Vagina (tissue), 2 donors: Measurements from ENCODE around the gene EWSR1. TPM values are rescaled to one million over a fixed set of nuclear protein-coding genes. Genes with fewer than 3 reads are reported as not detected.

Source experiments
- DNase-seq, 2 donors: peaks; one replicate each; pipeline ENCODE4 v3.0.0-alpha.2; 2017; ENCODE audit errors: extremely low spot score in 2 of 2
- H3K27ac ChIP-seq: fragments of 200-600 bp; sonication (generic); one replicate; pipeline ENCODE4 v1.5.1; 2019
- H3K27me3 ChIP-seq: fragments of 200-600 bp; sonication (generic); one replicate; pipeline ENCODE4 v1.5.1; 2019
- H3K36me3 ChIP-seq, 2 donors: fragments of 200-600 bp; sonication (generic); one replicate each; pipeline ENCODE4 v1.5.1; 2017 to 2019
- H3K4me1 ChIP-seq: fragments of 200-600 bp; sonication (generic); one replicate; pipeline ENCODE4 v1.5.1; 2019
- H3K4me3 ChIP-seq, 2 donors: fragments of 200-600 bp; sonication (generic); 1 replicate in 1 of 2; 2 replicates in 1 of 2; pipeline ENCODE4 v1.5.1; 2016 to 2019
- H3K9me3 ChIP-seq: fragments of 200-600 bp; sonication (generic); one replicate; pipeline ENCODE4 v1.5.1; 2019
- CTCF ChIP-seq, 3 experiments: fragments of 450-650 bp in 2 of 3; fragments of 200-600 bp in 1 of 3; sonication (generic) in 1 of 3; IDR thresholded peaks; one replicate each; pipeline ENCODE4 v1.5.1; 2017 to 2019; ENCODE audit warnings: antibody characterized with exemption in 3 of 3, mild to moderate bottlenecking in 2 of 3, moderate library complexity in 2 of 3
- POLR2A ChIP-seq, 2 donors: fragments of 450-650 bp; IDR thresholded peaks; one replicate each; pipeline ENCODE4 v1.6.1; 2017; ENCODE audit warnings: antibody characterized with exemption in 2 of 2, mild to moderate bottlenecking in 2 of 2, moderate library complexity in 2 of 2
- POLR2AphosphoS5 ChIP-seq, 2 donors: sonication (generic); formaldehyde crosslinking; IDR thresholded peaks; one replicate each; pipeline ENCODE4 v1.9.0; 2017; ENCODE audit warnings: antibody characterized with exemption in 2 of 2, mild to moderate bottlenecking in 2 of 2, low read depth in 1 of 2; ENCODE audit not compliant: insufficient read depth in 1 of 2
- intact Hi-C: fragments of 100-400 bp; cut with DNase I; formaldehyde crosslinking; loops from one replicate; pipeline ENCODE4 v1.15.1; 2023
- total RNA-seq: library from RNA; depleted of rRNA; stranded (reverse); fragments of >200 nt; gene quantifications from one replicate; pipeline ENCODE4 v1.2.3, GENCODE V29; 2016

Gene EWSR1
- total RNA-seq, 1 donor from 2014 or later = 164 TPM

- H3K9me3 ChIP-seq = no peaks in the 10 kb centered on the region
- DNase-seq = no peak
- H3K27ac ChIP-seq = no peak overlapping the region
- no peaks in the 10 kb centered on the region for H3K27me3 ChIP-seq
- H3K4me1 ChIP-seq = peaks cover 87% of the 10 kb centered on the region
- intact Hi-C loops = no loop called here
- no peak overlapping the region for H3K4me3 ChIP-seq
- no peak for TF ChIP-seq CTCF (IDR thresholded peaks at IDR 0.05)
- no peak for TF ChIP-seq POLR2A (IDR thresholded peaks at IDR 0.05)
- no peak for TF ChIP-seq POLR2AphosphoS5 (IDR thresholded peaks at IDR 0.05; ENCODE audit: insufficient read depth in 1 of 2, low read depth in 1 of 2)
- H3K36me3 ChIP-seq = peaks cover 0 to 42% of the 10 kb centered on the region in 2 donors
Measured at GRCh38 chr22:29272624-29273023, 4.6 kb downstream of the EWSR1 start.

- peaks cover 0 to 68% of the 10 kb centered on the region in 2 donors for H3K36me3 ChIP-seq
- H3K4me1 ChIP-seq = peaks cover 79% of the 10 kb centered on the region
- intact Hi-C loops = no loop called here
- H3K27me3 ChIP-seq = no peaks in the 10 kb centered on the region
- no peak overlapping the region for H3K27ac ChIP-seq
- no peaks in the 10 kb centered on the region for H3K9me3 ChIP-seq
- no peak overlapping the region for H3K4me3 ChIP-seq
- DNase-seq = no peak
- TF ChIP-seq POLR2A (IDR thresholded peaks at IDR 0.05) (no peak), POLR2AphosphoS5 (IDR thresholded peaks at IDR 0.05; ENCODE audit: insufficient read depth in 1 of 2, low read depth in 1 of 2) (no peak), CTCF (IDR thresholded peaks at IDR 0.05) (no peak)
Measured at GRCh38 chr22:29275167-29275566, 7.1 kb downstream of the EWSR1 start.

- no peak for DNase-seq
- Histone ChIP-seq H3K27me3 (no peaks in the 10 kb centered on the region), H3K27ac (no peak overlapping the region), H3K4me3 (no peak overlapping the region), H3K36me3 (peaks cover 0 to 73% of the 10 kb centered on the region in 2 donors), H3K4me1 (peaks cover 71% of the 10 kb centered on the region), H3K9me3 (no peaks in the 10 kb centered on the region)
- intact Hi-C loops = no loop called here
- TF ChIP-seq CTCF (IDR thresholded peaks at IDR 0.05) (no peak), POLR2AphosphoS5 (IDR thresholded peaks at IDR 0.05; ENCODE audit: insufficient read depth in 1 of 2, low read depth in 1 of 2) (no peak), POLR2A (IDR thresholded peaks at IDR 0.05) (no peak)
Measured at GRCh38 chr22:29275819-29276565, 7.9 kb downstream of the EWSR1 start.

- H3K4me1 ChIP-seq = peaks cover 58% of the 10 kb centered on the region
- peaks cover 0 to 89% of the 10 kb centered on the region in 2 donors for H3K36me3 ChIP-seq
- TF ChIP-seq CTCF (IDR thresholded peaks at IDR 0.05) = no peak
- H3K27me3 ChIP-seq = no peaks in the 10 kb centered on the region
- DNase-seq = no peak
- no peak overlapping the region for H3K4me3 ChIP-seq
- H3K27ac ChIP-seq = no peak overlapping the region
- no peaks in the 10 kb centered on the region for H3K9me3 ChIP-seq
- intact Hi-C loops = no loop called here
Measured at GRCh38 chr22:29277927-29278326, 9.9 kb downstream of the EWSR1 start.

GRCh38 chr22:29284196-29284595 is 16.1 kb downstream of the EWSR1 start:
- Histone ChIP-seq H3K9me3 (no peaks in the 10 kb centered on the region), H3K4me3 (no peak overlapping the region), H3K27ac (no peak overlapping the region), H3K27me3 (no peaks in the 10 kb centered on the region), H3K4me1 (peaks cover 6% of the 10 kb centered on the region), H3K36me3 (peaks cover 0 to 97% of the 10 kb centered on the region in 2 donors)
- intact Hi-C loops = no loop called here
- TF ChIP-seq CTCF (IDR thresholded peaks at IDR 0.05) (no peak), POLR2AphosphoS5 (IDR thresholded peaks at IDR 0.05; ENCODE audit: insufficient read depth in 1 of 2, low read depth in 1 of 2) (no peak), POLR2A (IDR thresholded peaks at IDR 0.05) (no peak)
- no peak for DNase-seq
